ENCODE measurements around the gene TIPARP.

DNA sequence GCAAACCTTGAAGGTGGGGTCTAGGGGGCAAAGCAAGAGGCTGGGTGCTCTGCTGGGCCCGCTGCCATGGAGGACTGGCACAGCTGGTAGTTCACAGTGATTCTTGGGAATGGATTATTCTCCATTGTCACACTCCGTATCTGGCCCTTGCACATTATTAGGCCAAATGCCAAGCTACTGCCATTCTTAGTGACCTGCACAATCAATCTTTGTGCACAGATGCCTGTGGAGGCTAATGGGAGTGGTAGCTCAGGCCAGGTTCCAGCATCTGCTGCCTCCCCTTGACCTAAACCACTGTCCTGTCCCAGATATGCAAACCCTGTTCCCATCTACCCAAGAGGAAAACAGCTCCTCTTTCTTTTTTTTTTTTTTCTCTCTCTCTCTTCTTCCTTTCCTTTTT lies 67.5 kb downstream of the TIPARP start:
- TF ChIP-seq, protein P1, sequence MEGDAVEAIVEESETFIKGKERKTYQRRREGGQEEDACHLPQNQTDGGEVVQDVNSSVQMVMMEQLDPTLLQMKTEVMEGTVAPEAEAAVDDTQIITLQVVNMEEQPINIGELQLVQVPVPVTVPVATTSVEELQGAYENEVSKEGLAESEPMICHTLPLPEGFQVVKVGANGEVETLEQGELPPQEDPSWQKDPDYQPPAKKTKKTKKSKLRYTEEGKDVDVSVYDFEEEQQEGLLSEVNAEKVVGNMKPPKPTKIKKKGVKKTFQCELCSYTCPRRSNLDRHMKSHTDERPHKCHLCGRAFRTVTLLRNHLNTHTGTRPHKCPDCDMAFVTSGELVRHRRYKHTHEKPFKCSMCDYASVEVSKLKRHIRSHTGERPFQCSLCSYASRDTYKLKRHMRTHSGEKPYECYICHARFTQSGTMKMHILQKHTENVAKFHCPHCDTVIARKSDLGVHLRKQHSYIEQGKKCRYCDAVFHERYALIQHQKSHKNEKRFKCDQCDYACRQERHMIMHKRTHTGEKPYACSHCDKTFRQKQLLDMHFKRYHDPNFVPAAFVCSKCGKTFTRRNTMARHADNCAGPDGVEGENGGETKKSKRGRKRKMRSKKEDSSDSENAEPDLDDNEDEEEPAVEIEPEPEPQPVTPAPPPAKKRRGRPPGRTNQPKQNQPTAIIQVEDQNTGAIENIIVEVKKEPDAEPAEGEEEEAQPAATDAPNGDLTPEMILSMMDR (conservative IDR thresholded peaks at IDR 0.05; ENCODE audit: low read depth, low read length): no peak
- no peak for TF ChIP-seq EZH2 (IDR thresholded peaks at IDR 0.05; ENCODE audit: borderline replicate concordance, low read depth, low read length, poor library complexity, severe bottlenecking)

Data from A673 (cell line).